Neutrophil (primary cell): ENCODE measurements around the gene DOCK8.

Experiments used
- H3K27ac ChIP-seq: fragments of 200-600 bp; sonication (generic); 2 replicates; pipeline ENCODE4 v1.5.1; 2016; ENCODE audit warnings: mild to moderate bottlenecking, moderate library complexity
- H3K27me3 ChIP-seq: fragments of 200-600 bp; sonication (generic); 2 replicates; pipeline ENCODE4 v1.6.0; 2016; ENCODE audit warnings: mild to moderate bottlenecking
- H3K36me3 ChIP-seq: fragments of 200-600 bp; sonication (generic); 2 replicates; pipeline ENCODE4 v1.5.1; 2017
- H3K4me1 ChIP-seq, 2 experiments: fragments of 200-600 bp in 1 of 2; sonication (generic) in 1 of 2; 1 replicate in 1 of 2; 2 replicates in 1 of 2; pipeline versions ENCODE4 v1.5.1 to v1.6.1; 2013 to 2016; ENCODE audit warnings: low read depth in 1 of 2, low read length in 1 of 2, mild to moderate bottlenecking in 1 of 2, moderate library complexity in 1 of 2; ENCODE audit not compliant: control insufficient read depth in 1 of 2, insufficient read depth in 1 of 2
- H3K4me3 ChIP-seq, 2 experiments: fragments of 200-600 bp in 1 of 2; sonication (generic) in 1 of 2; 1 replicate in 1 of 2; 2 replicates in 1 of 2; pipeline ENCODE4 v1.5.1; 2013 to 2016; ENCODE audit warnings: low read depth in 1 of 2, low read length in 1 of 2, mild to moderate bottlenecking in 1 of 2, moderate library complexity in 1 of 2
- H3K9me3 ChIP-seq: fragments of 200-600 bp; sonication (generic); 2 replicates; pipeline ENCODE4 v1.5.1; 2016
- CTCF ChIP-seq: fragments of 200-600 bp; sonication (generic); IDR thresholded peaks from 2 replicates; pipeline ENCODE4 v1.5.1; 2016; ENCODE audit warnings: antibody characterized with exemption

Gene DOCK8

GRCh38 chr9:389159-389558 is 174.5 kb downstream of the DOCK8 start:
- H3K36me3 ChIP-seq, result peaks cover 100% of the 10 kb centered on the region
- peaks cover 6% of the 10 kb centered on the region for H3K9me3 ChIP-seq
- H3K27ac ChIP-seq, result no peak overlapping the region
- H3K4me3 ChIP-seq, result no peak overlapping the region
- no peaks in the 10 kb centered on the region for H3K4me1 ChIP-seq
- TF ChIP-seq CTCF, result no peak
- no peaks in the 10 kb centered on the region for H3K27me3 ChIP-seq

- no peak overlapping the region for H3K27ac ChIP-seq
- no peaks in the 10 kb centered on the region for H3K4me1 ChIP-seq
- no peak for TF ChIP-seq CTCF
- H3K27me3 ChIP-seq, result no peaks in the 10 kb centered on the region
- no peak overlapping the region for H3K4me3 ChIP-seq
- peaks cover 100% of the 10 kb centered on the region for H3K36me3 ChIP-seq
- H3K9me3 ChIP-seq, result peaks cover 6% of the 10 kb centered on the region
These were observed 175.1 kb downstream of the DOCK8 start for GRCh38 chr9:389758-390157.

- H3K27ac ChIP-seq, result no peak overlapping the region
- H3K9me3 ChIP-seq, result peaks cover 6% of the 10 kb centered on the region
- no peak for TF ChIP-seq CTCF
- H3K4me3 ChIP-seq, result no peak overlapping the region
- H3K36me3 ChIP-seq, result peaks cover 100% of the 10 kb centered on the region
- no peaks in the 10 kb centered on the region for H3K27me3 ChIP-seq
- H3K4me1 ChIP-seq, result no peaks in the 10 kb centered on the region
These were observed 177.6 kb downstream of the DOCK8 start for GRCh38 chr9:392077-392804.

GRCh38 chr9:394347-395052 is 179.8 kb downstream of the DOCK8 start:
- H3K27me3 ChIP-seq, result no peaks in the 10 kb centered on the region
- no peak for TF ChIP-seq CTCF
- H3K36me3 ChIP-seq, result peaks cover 100% of the 10 kb centered on the region
- H3K4me3 ChIP-seq, result no peak overlapping the region
- H3K9me3 ChIP-seq, result peaks cover 9% of the 10 kb centered on the region
- no peaks in the 10 kb centered on the region for H3K4me1 ChIP-seq
- no peak overlapping the region for H3K27ac ChIP-seq

- H3K9me3 ChIP-seq, result peaks cover 3% of the 10 kb centered on the region
- no peak for TF ChIP-seq CTCF
- peaks cover 100% of the 10 kb centered on the region for H3K36me3 ChIP-seq
- H3K27me3 ChIP-seq, result no peaks in the 10 kb centered on the region
- H3K4me1 ChIP-seq, result no peaks in the 10 kb centered on the region
- H3K27ac ChIP-seq, result no peak overlapping the region
- H3K4me3 ChIP-seq, result no peak overlapping the region
These were observed 181.7 kb downstream of the DOCK8 start for GRCh38 chr9:396396-396795.
